WTC11 (cell line): Measurements from ENCODE around the gene SKIL.

ENCODE experiments used
- NR3C1 ChIP-seq: sonication (generic); formaldehyde crosslinking; conservative IDR thresholded peaks from 2 replicates; pipeline ENCODE4 v1.8.1; 2023; ENCODE audit warnings: low read depth, mild to moderate bottlenecking, missing genetic modification reagents
- TCF7 ChIP-seq: sonication (generic); formaldehyde crosslinking; IDR thresholded peaks from 2 replicates; pipeline ENCODE4 v1.8.0; 2022; ENCODE audit warnings: mild to moderate bottlenecking, low read depth, missing genetic modification reagents, moderate library complexity
- TF ChIP-seq, protein P1 (sequence below): fragments of 200-600 bp; IDR thresholded peaks from 2 replicates; pipeline ENCODE4 v1.8.0; 2022; ENCODE audit warnings: antibody characterized with exemption

- TF ChIP-seq, protein P1, sequence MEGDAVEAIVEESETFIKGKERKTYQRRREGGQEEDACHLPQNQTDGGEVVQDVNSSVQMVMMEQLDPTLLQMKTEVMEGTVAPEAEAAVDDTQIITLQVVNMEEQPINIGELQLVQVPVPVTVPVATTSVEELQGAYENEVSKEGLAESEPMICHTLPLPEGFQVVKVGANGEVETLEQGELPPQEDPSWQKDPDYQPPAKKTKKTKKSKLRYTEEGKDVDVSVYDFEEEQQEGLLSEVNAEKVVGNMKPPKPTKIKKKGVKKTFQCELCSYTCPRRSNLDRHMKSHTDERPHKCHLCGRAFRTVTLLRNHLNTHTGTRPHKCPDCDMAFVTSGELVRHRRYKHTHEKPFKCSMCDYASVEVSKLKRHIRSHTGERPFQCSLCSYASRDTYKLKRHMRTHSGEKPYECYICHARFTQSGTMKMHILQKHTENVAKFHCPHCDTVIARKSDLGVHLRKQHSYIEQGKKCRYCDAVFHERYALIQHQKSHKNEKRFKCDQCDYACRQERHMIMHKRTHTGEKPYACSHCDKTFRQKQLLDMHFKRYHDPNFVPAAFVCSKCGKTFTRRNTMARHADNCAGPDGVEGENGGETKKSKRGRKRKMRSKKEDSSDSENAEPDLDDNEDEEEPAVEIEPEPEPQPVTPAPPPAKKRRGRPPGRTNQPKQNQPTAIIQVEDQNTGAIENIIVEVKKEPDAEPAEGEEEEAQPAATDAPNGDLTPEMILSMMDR, result no peak
- TF ChIP-seq NR3C1 (CRISPR knock-in tag) (no peak), TCF7 (CRISPR knock-in tag) (no peak)
These were observed 27.1 kb upstream of the SKIL start for GRCh38 chr3:170330366-170330765.
